ENCODE data around the gene EPB41L1.

GRCh38 chr20:36175475-36175995, 21.0 kb downstream of the EPB41L1 start:
- TF ChIP-seq ZNF37A (tag by site-specific recombination; IDR thresholded peaks at IDR 0.05) (no peak), CTCF (tag by site-specific recombination; IDR thresholded peaks at IDR 0.05) (no peak), ZNF48 (tag by site-specific recombination; IDR thresholded peaks at IDR 0.05) (no peak), TSHZ1 (tag by site-specific recombination; IDR thresholded peaks at IDR 0.05; ENCODE audit: borderline replicate concordance) (no peak), SP2 (tag by site-specific recombination; IDR thresholded peaks at IDR 0.05) (no peak)
